Adrenal gland (tissue), 12 donors: Measurements from ENCODE around the gene CRIP3. TPM values are rescaled to one million over a fixed set of nuclear protein-coding genes. Genes with fewer than 3 reads are reported as not detected.
A peak's percentile ranks its signal among the peaks of the same experiment; 100 is the strongest.

ENCODE experiments used
- DNase-seq, 7 donors: peaks; one replicate each; pipeline ENCODE4 v3.0.0-alpha.2; 2019 to 2020
- H3K27ac ChIP-seq, 5 donors: fragments of 200-600 bp; sonication (generic) in 4 of 5; 1 replicate in 3 of 5; 2 replicates in 2 of 5; pipeline versions ENCODE4 v1.5.1 to v1.8.0; 2016 to 2020; ENCODE audit warnings: mild to moderate bottlenecking in 1 of 5
- H3K27me3 ChIP-seq: fragments of 200-600 bp; 2 replicates; pipeline ENCODE4 v1.8.0; 2021
- H3K36me3 ChIP-seq, 2 donors: fragments of 200-600 bp; replicated peaks in 1 of 2; 1 replicate in 1 of 2; 2 replicates in 1 of 2; pipeline versions ENCODE4 v1.5.1 to v1.8.0; 2018 to 2022
- H3K4me1 ChIP-seq, 2 donors: fragments of 200-600 bp; replicated peaks in 1 of 2; 1 replicate in 1 of 2; 2 replicates in 1 of 2; pipeline versions ENCODE4 v1.5.1 to v1.8.0; 2018 to 2021
- H3K4me3 ChIP-seq, 4 donors: fragments of 200-600 bp; sonication (generic) in 3 of 4; one replicate each; pipeline ENCODE4 v1.5.1; 2016 to 2018
- H3K9me3 ChIP-seq, 3 donors: fragments of 200-600 bp; sonication (generic) in 1 of 3; replicated peaks in 1 of 3; 1 replicate in 2 of 3; 2 replicates in 1 of 3; pipeline versions ENCODE4 v1.5.1 to v1.8.0; 2016 to 2021
- CTCF ChIP-seq, 6 experiments: fragments of 450-650 bp in 4 of 6; fragments of 200-600 bp in 2 of 6; sonication (generic) in 1 of 6; IDR thresholded peaks; 1 replicate in 5 of 6; 2 replicates in 1 of 6; pipeline versions ENCODE4 v1.5.1 to v1.8.0; 2016 to 2021; ENCODE audit warnings: antibody characterized with exemption in 6 of 6, mild to moderate bottlenecking in 2 of 6, moderate library complexity in 1 of 6
- POLR2A ChIP-seq, 2 donors: fragments of 450-650 bp; IDR thresholded peaks; one replicate each; pipeline ENCODE4 v1.6.1; 2017; ENCODE audit warnings: antibody characterized with exemption in 2 of 2, mild to moderate bottlenecking in 2 of 2, moderate library complexity in 1 of 2
- WGBS, 4 donors: extraction: QIAGEN DNeasy Blood & Tissue Kit in 2 of 4; methylation state at CpG; one replicate each; pipeline versions ENCODE4 v1.1.5 to v1.1.7; 2013 to 2017; 5-methylcytosine and 5-hydroxymethylcytosine counted together
- intact Hi-C, 2 donors: fragments of 100-400 bp; cut with DNase I; formaldehyde crosslinking; loops; one replicate each; pipeline versions ENCODE4 v1.14.1 to v1.15.0; 2022 to 2023
- polyA plus RNA-seq, 3 donors: library from polyadenylated mRNA; stranded (reverse); fragments of 200-250 nt in 2 of 3; fragments of 350-450 nt in 1 of 3; fragmentation: Illumina TruSeq in 1 of 3; extraction: RNeasy Lipid Tissue Mini Kit (QIAGEN cat#74804) in 1 of 3; gene quantifications; one replicate each; pipeline ENCODE4 v1.2.3, GENCODE V29; 2013 to 2014
- total RNA-seq, 9 donors: library from RNA; depleted of rRNA in 4 of 9; stranded (reverse); fragments of >200 nt in 4 of 9; fragments of 120-200 nt in 1 of 9; fragmentation: NEBNext Ultra II Directional in 1 of 9; extraction: Animal tissue kit (Norgen Biotek cat#: 25700) in 1 of 9; gene quantifications; one replicate each; pipeline versions ENCODE4 v1.1.0 to v1.2.4, GENCODE V29; 2013 to 2023
- donor health status: healthy with polysubstance abuse.
- donor health status: Bipolar disorder and iron deficiency.
- donor health status: DM: yes; HTN: yes; CAD: no.
- donor health status: DM: no; HTN: no; CAD: no.
- donor health status: DM: no; HTN: no; CAD: no.
- donor health status: DM: yes; HTN: yes; CAD: no.

Gene CRIP3
- total and polyA plus RNA-seq, 12 donors = 0.44 to 8.9 (median 1.5) TPM; not detected in 6

GRCh38 chr6:43275801-43276576 is 32.6 kb downstream of the CRIP3 start:
- H3K9me3 ChIP-seq = no peaks in the 10 kb centered on the region
- WGBS, 4 donors = 22 to 30% (median 26%) methylated on average over 47 to 64 of the region's 64 CpGs
- H3K36me3 ChIP-seq = no peaks in the 10 kb centered on the region

GRCh38 chr6:43274916-43275597 is 33.6 kb downstream of the CRIP3 start:
- peaks cover 8% of the 10 kb centered on the region for H3K27me3 ChIP-seq
- no peak for TF ChIP-seq POLR2A (IDR thresholded peaks at IDR 0.05)
- TF ChIP-seq CTCF (IDR thresholded peaks at IDR 0.05) = no peak
- intact Hi-C loops = no loop called here
- H3K9me3 ChIP-seq = no peaks in the 10 kb centered on the region
- peaks cover 0 to 9% of the 10 kb centered on the region in 2 donors for H3K4me1 ChIP-seq
- H3K27ac ChIP-seq = no peak overlapping the region
- 4 to 27% (median 5%) methylated on average over 8 to 65 of the region's 65 CpGs for WGBS, 4 donors
- H3K4me3 ChIP-seq = peak overlapping the region in 2 of 4 donors; percentile 36 to 65
- no peak for DNase-seq
- no peaks in the 10 kb centered on the region for H3K36me3 ChIP-seq

More at GRCh38 chr6:43275801-43276576, 32.6 kb downstream of the CRIP3 start:
- Histone ChIP-seq H3K4me1 (peaks cover 0 to 9% of the 10 kb centered on the region in 2 donors), H3K27me3 (peaks cover 8% of the 10 kb centered on the region), H3K4me3 (peak overlapping the region in 1 of 4 donors; percentile 65), H3K27ac (no peak overlapping the region)
- intact Hi-C loops = no loop called here
- DNase-seq = no peak
- no peak for TF ChIP-seq POLR2A (IDR thresholded peaks at IDR 0.05)
- no peak for TF ChIP-seq CTCF (IDR thresholded peaks at IDR 0.05)

- H3K27me3 ChIP-seq = peaks cover 8% of the 10 kb centered on the region
- H3K4me3 ChIP-seq = no peak overlapping the region
- no peak overlapping the region for H3K27ac ChIP-seq
- TF ChIP-seq POLR2A (IDR thresholded peaks at IDR 0.05) = no peak
- TF ChIP-seq CTCF (IDR thresholded peaks at IDR 0.05) = no peak
- 79 to 87% (median 82%) methylated on average over 10 of the region's 10 CpGs for WGBS, 4 donors
- DNase-seq = no peak
- H3K4me1 ChIP-seq = peaks cover 5 to 11% of the 10 kb centered on the region in 2 donors
- no peaks in the 10 kb centered on the region for H3K9me3 ChIP-seq
- H3K36me3 ChIP-seq = no peaks in the 10 kb centered on the region
- intact Hi-C loops = no loop called here
Measured at GRCh38 chr6:43274127-43274915, 34.3 kb downstream of the CRIP3 start.

- TF ChIP-seq POLR2A (IDR thresholded peaks at IDR 0.05) (no peak), CTCF (IDR thresholded peaks at IDR 0.05) (no peak)
- Histone ChIP-seq H3K27me3 (peaks cover 8% of the 10 kb centered on the region), H3K27ac (no peak overlapping the region), H3K4me1 (peaks cover 11 to 17% of the 10 kb centered on the region in 2 donors), H3K36me3 (no peaks in the 10 kb centered on the region), H3K4me3 (no peak overlapping the region), H3K9me3 (no peaks in the 10 kb centered on the region)
- intact Hi-C loops = no loop called here
- WGBS, 4 donors = 61 to 77% (median 69%) methylated on average over 2 of the region's 2 CpGs
- no peak for DNase-seq
Measured at GRCh38 chr6:43273707-43274106, 34.9 kb downstream of the CRIP3 start.
